Hepatocyte (in vitro differentiated cells): ENCODE measurements around the gene PXDC1.

Experiments
- EZH2 ChIP-seq: fragments of 200-600 bp; sonication (generic); IDR thresholded peaks from 2 replicates; pipeline ENCODE4 v1.6.1; 2016; ENCODE audit warnings: antibody characterized with exemption, mild to moderate bottlenecking, borderline replicate concordance
- TF ChIP-seq, protein P1 (sequence below): fragments of 200-600 bp; sonication (generic); IDR thresholded peaks from 2 replicates; pipeline ENCODE4 v1.5.1; 2016; ENCODE audit warnings: antibody characterized with exemption, mild to moderate bottlenecking; ENCODE audit not compliant: poor library complexity

DNA sequence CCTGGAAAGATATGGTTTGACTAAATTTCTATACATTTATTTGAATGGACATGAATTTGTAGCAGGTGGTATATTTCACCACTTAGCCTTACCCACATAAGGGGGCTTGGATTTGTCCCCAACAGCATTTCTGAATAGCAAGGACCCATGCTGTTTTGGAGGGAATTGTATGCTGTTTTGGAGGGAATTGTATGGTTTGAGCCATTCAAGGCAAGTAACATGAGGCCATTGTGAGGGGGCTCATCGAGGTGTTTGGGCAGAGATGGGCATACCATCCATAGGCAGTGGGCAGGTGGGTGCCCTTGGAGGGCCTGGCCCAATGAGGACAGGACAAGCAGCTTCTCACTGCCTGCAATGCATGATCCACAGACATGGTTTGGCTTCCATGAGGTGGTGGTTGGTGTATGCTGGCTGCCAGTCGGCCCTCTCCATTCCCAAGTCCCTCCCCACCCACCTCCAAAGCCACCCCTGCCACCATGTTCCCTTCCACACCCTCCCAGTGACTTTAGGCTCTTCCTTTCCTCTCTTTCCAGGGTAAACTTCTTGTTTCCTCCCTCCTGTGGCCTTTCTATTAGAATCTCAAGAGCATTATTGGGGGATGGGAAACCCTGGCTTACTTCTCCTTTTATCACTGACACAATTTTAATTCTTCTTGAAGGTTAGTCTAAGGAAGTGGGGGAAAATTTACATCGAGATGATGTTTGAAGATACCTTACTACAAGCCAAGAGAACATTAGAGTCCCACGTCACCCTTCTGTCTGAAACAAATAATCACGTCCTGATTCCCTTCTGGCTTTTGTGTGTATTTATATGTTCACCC, 13.2 kb upstream of the PXDC1 start:
- TF ChIP-seq, protein P1, sequence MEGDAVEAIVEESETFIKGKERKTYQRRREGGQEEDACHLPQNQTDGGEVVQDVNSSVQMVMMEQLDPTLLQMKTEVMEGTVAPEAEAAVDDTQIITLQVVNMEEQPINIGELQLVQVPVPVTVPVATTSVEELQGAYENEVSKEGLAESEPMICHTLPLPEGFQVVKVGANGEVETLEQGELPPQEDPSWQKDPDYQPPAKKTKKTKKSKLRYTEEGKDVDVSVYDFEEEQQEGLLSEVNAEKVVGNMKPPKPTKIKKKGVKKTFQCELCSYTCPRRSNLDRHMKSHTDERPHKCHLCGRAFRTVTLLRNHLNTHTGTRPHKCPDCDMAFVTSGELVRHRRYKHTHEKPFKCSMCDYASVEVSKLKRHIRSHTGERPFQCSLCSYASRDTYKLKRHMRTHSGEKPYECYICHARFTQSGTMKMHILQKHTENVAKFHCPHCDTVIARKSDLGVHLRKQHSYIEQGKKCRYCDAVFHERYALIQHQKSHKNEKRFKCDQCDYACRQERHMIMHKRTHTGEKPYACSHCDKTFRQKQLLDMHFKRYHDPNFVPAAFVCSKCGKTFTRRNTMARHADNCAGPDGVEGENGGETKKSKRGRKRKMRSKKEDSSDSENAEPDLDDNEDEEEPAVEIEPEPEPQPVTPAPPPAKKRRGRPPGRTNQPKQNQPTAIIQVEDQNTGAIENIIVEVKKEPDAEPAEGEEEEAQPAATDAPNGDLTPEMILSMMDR, result no peak
- no peak for TF ChIP-seq EZH2
